Tibial nerve (tissue), 4 donors: Measurements from ENCODE around the gene METRNL. TPM values are rescaled to one million over a fixed set of nuclear protein-coding genes. Genes with fewer than 3 reads are reported as not detected.
"Not testable (repeated sequence)": the region's sequence is repeated elsewhere in the genome, so short reads cannot be mapped to it uniquely, and the experiment has no call there.

ENCODE experiments used
- DNase-seq, 2 donors: peaks; one replicate each; pipeline ENCODE4 v3.0.0-alpha.2; 2019; ENCODE audit warnings: low spot score in 2 of 2
- H3K27ac ChIP-seq, 4 donors: fragments of 200-600 bp; sonication (generic) in 3 of 4; one replicate each; pipeline ENCODE4 v1.5.1; 2017 to 2019; ENCODE audit warnings: mild to moderate bottlenecking in 1 of 4
- H3K27me3 ChIP-seq, 2 donors: fragments of 200-600 bp; sonication (generic) in 1 of 2; one replicate each; pipeline versions ENCODE4 v1.5.1 to v1.6.0; 2017 to 2019
- H3K36me3 ChIP-seq, 3 donors: fragments of 200-600 bp; sonication (generic); one replicate each; pipeline ENCODE4 v1.5.1; 2018 to 2019
- H3K4me1 ChIP-seq, 4 donors: fragments of 200-600 bp; sonication (generic) in 3 of 4; one replicate each; pipeline ENCODE4 v1.5.1; 2017 to 2019
- H3K4me3 ChIP-seq, 4 donors: fragments of 200-600 bp; sonication (generic) in 3 of 4; one replicate each; pipeline ENCODE4 v1.5.1; 2017 to 2019; ENCODE audit warnings: mild to moderate bottlenecking in 1 of 4, moderate library complexity in 1 of 4
- H3K9me3 ChIP-seq, 4 donors: fragments of 200-600 bp; sonication (generic) in 3 of 4; one replicate each; pipeline ENCODE4 v1.5.1; 2017 to 2019
- CTCF ChIP-seq, 5 experiments: fragments of 200-600 bp in 3 of 5; fragments of 450-650 bp in 2 of 5; sonication (generic) in 3 of 5; IDR thresholded peaks; one replicate each; pipeline ENCODE4 v1.5.1; 2016 to 2019; ENCODE audit warnings: antibody characterized with exemption in 5 of 5, mild to moderate bottlenecking in 3 of 5, moderate library complexity in 2 of 5
- EP300 ChIP-seq, 2 donors: sonication (generic); formaldehyde crosslinking; IDR thresholded peaks; one replicate each; pipeline ENCODE4 v1.6.1; 2017; ENCODE audit warnings: antibody characterized with exemption in 2 of 2, mild to moderate bottlenecking in 1 of 2
- POLR2A ChIP-seq, 2 donors: fragments of 450-650 bp; IDR thresholded peaks; one replicate each; pipeline ENCODE4 v1.6.1; 2017; ENCODE audit warnings: antibody characterized with exemption in 2 of 2, mild to moderate bottlenecking in 2 of 2, moderate library complexity in 2 of 2
- WGBS, 2 donors: methylation state at CpG; one replicate each; pipeline ENCODE4 v1.1.5; 2018; 5-methylcytosine and 5-hydroxymethylcytosine counted together
- total RNA-seq, 4 donors: library from RNA; depleted of rRNA; stranded (reverse); fragments of >200 nt; gene quantifications; one replicate each; pipeline ENCODE4 v1.1.0, GENCODE V29; 2016

METRNL gene
- total RNA-seq, 4 donors from 2014 or later = 112 to 162 (median 147) TPM

GRCh38 chr17:83047182-83047478 lies 32.3 kb upstream of the METRNL start:
- DNase-seq = no peak
- H3K27me3 ChIP-seq = no peaks in the 10 kb centered on the region
- peaks cover 0 to 11% (median 0%) of the 10 kb centered on the region in 4 donors for H3K9me3 ChIP-seq
- 50 to 52% methylated on average over 2 of the region's 2 CpGs for WGBS, 2 donors
- peaks cover 0 to 16% (median 4%) of the 10 kb centered on the region in 4 donors for H3K4me1 ChIP-seq
- H3K4me3 ChIP-seq = no peak overlapping the region
- peaks cover 0 to 34% (median 0%) of the 10 kb centered on the region in 3 donors for H3K36me3 ChIP-seq
- no peak overlapping the region for H3K27ac ChIP-seq
- TF ChIP-seq POLR2A (IDR thresholded peaks at IDR 0.05) (no peak), CTCF (IDR thresholded peaks at IDR 0.05) (no peak), EP300 (IDR thresholded peaks at IDR 0.05) (no peak)

GRCh38 chr17:83047818-83048475 lies 31.5 kb upstream of the METRNL start:
- Histone ChIP-seq H3K36me3 (peaks cover 0 to 25% (median 0%) of the 10 kb centered on the region in 3 donors), H3K4me1 (peaks cover 0 to 21% (median 8%) of the 10 kb centered on the region in 4 donors), H3K27ac (peak overlapping the region in 3 of 4 donors; percentile 62 to 79 (median 77))
- not testable (repeated sequence) for H3K4me3 ChIP-seq, H3K9me3 ChIP-seq, H3K27me3 ChIP-seq, DNase-seq
- WGBS, 2 donors = 82% methylated on average over 12 of the region's 12 CpGs

GRCh38 chr17:83050651-83051395 lies 28.6 kb upstream of the METRNL start:
- Histone ChIP-seq H3K9me3 (peaks cover 0 to 5% (median 0%) of the 10 kb centered on the region in 4 donors), H3K36me3 (peaks cover 0 to 15% (median 0%) of the 10 kb centered on the region in 3 donors), H3K4me3 (peak overlapping the region; percentile 74 to 86 (median 80)), H3K27ac (peak overlapping the region; percentile 56 to 89 (median 84)), H3K27me3 (no peaks in the 10 kb centered on the region), H3K4me1 (peaks cover 0 to 31% (median 9%) of the 10 kb centered on the region in 4 donors)
- TF ChIP-seq POLR2A (IDR thresholded peaks at IDR 0.05) (no peak), CTCF (IDR thresholded peaks at IDR 0.05) (no peak), EP300 (IDR thresholded peaks at IDR 0.05) (no peak)
- no peak for DNase-seq
- WGBS, 2 donors = 37 to 38% methylated on average over 47 to 51 of the region's 55 CpGs

GRCh38 chr17:83051396-83052240 lies 27.8 kb upstream of the METRNL start:
- Histone ChIP-seq H3K36me3 (peaks cover 0 to 8% (median 0%) of the 10 kb centered on the region in 3 donors), H3K27me3 (no peaks in the 10 kb centered on the region), H3K27ac (peak overlapping the region; percentile 56 to 91 (median 86)), H3K4me3 (peak overlapping the region; percentile 74 to 86 (median 80)), H3K9me3 (peaks cover 0 to 5% (median 0%) of the 10 kb centered on the region in 4 donors), H3K4me1 (peaks cover 0 to 38% (median 9%) of the 10 kb centered on the region in 4 donors)
- peak; percentile 90 to 95 for DNase-seq
- WGBS, 2 donors = 1% methylated on average over 58 to 64 of the region's 95 CpGs
- TF ChIP-seq CTCF (IDR thresholded peaks at IDR 0.05) = peak in 2 of 5 experiments; percentile 14 to 34
- peak; percentile 87 to 90 for TF ChIP-seq POLR2A (IDR thresholded peaks at IDR 0.05)
- peak; percentile 49 to 82 for TF ChIP-seq EP300 (IDR thresholded peaks at IDR 0.05)

- Histone ChIP-seq H3K4me3 (peak overlapping the region; percentile 41 to 86 (median 80)), H3K36me3 (peaks cover 0 to 2% (median 0%) of the 10 kb centered on the region in 3 donors), H3K4me1 (peaks cover 0 to 39% (median 9%) of the 10 kb centered on the region in 4 donors), H3K9me3 (no peaks in the 10 kb centered on the region), H3K27me3 (no peaks in the 10 kb centered on the region), H3K27ac (peak overlapping the region; percentile 44 to 91 (median 86))
- DNase-seq = peak in 1 of 2 donors; percentile 5
- 34 to 40% methylated on average over 8 of the region's 12 CpGs for WGBS, 2 donors
- TF ChIP-seq CTCF (IDR thresholded peaks at IDR 0.05) (peak in 1 of 5 experiments; percentile 27), EP300 (IDR thresholded peaks at IDR 0.05) (no peak)
Measured at GRCh38 chr17:83052241-83052564, 27.2 kb upstream of the METRNL start.
